Ishikawa (cell line): Measurements from ENCODE around the gene CRAMP1.

Experiments used
- CEBPB ChIP-seq: IDR thresholded peaks from 2 replicates; pipeline ENCODE4 v1.6.1; 2012
- CREB1 ChIP-seq: IDR thresholded peaks from 2 replicates; pipeline ENCODE4 v1.6.1; 2012; ENCODE audit warnings: low read depth
- EGR1 ChIP-seq: IDR thresholded peaks from 2 replicates; pipeline ENCODE4 v1.6.1; 2012
- EP300 ChIP-seq: IDR thresholded peaks from 2 replicates; pipeline ENCODE4 v1.6.1; 2012; ENCODE audit warnings: borderline replicate concordance
- FOXM1 ChIP-seq: IDR thresholded peaks from 2 replicates; pipeline ENCODE4 v1.6.1; 2012; ENCODE audit warnings: low read depth, borderline replicate concordance
- NFIC ChIP-seq: IDR thresholded peaks from 2 replicates; pipeline ENCODE4 v1.6.1; 2012
- RAD21 ChIP-seq: IDR thresholded peaks from 2 replicates; pipeline ENCODE4 v1.6.1; 2012; ENCODE audit warnings: low read depth
- TAF1 ChIP-seq: IDR thresholded peaks from 2 replicates; pipeline ENCODE4 v1.6.1; 2012; ENCODE audit warnings: low read depth, mild to moderate bottlenecking
- TCF12 ChIP-seq: IDR thresholded peaks from 2 replicates; pipeline ENCODE4 v1.6.1; 2012; ENCODE audit warnings: low read depth
- TEAD4 ChIP-seq: IDR thresholded peaks from 2 replicates; pipeline ENCODE4 v1.6.1; 2012
- YY1 ChIP-seq: IDR thresholded peaks from 2 replicates; pipeline ENCODE4 v1.6.1; 2012; ENCODE audit warnings: low read depth
- ZBTB7A ChIP-seq: IDR thresholded peaks from 2 replicates; pipeline ENCODE4 v1.6.1; 2012; ENCODE audit warnings: low read depth
- TF ChIP-seq, protein P1 (sequence below): IDR thresholded peaks from 2 replicates; pipeline ENCODE4 v1.6.1; 2012; ENCODE audit warnings: low read depth, mild to moderate bottlenecking
- TF ChIP-seq, protein P2 (sequence below): IDR thresholded peaks from 2 replicates; pipeline ENCODE4 v1.6.1; 2012
- TF ChIP-seq, protein P3 (sequence below): IDR thresholded peaks from 2 replicates; pipeline ENCODE4 v1.6.1; 2012

The CRAMP1 gene

DNA sequence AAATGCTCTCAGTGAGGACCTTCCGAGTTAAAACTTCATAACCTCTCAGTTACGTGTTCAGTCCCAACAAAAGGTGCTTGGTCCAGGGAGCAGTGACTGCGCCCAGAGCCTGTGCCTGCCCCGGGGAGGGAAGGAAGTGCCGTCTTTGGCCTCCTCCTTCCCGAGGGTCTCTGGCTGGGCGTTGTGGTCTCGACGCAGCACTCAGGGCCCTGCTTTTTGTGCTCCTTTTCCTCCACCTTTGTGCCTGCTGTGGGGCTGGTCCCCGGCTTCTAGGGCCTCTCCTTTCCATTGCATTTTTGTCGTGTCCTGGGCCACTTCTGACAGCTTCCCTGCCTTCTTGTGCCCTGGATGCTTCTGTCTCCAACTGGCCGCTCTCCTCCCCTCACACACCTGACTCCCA, 29.1 kb downstream of the CRAMP1 start:
- TF ChIP-seq, protein P1, sequence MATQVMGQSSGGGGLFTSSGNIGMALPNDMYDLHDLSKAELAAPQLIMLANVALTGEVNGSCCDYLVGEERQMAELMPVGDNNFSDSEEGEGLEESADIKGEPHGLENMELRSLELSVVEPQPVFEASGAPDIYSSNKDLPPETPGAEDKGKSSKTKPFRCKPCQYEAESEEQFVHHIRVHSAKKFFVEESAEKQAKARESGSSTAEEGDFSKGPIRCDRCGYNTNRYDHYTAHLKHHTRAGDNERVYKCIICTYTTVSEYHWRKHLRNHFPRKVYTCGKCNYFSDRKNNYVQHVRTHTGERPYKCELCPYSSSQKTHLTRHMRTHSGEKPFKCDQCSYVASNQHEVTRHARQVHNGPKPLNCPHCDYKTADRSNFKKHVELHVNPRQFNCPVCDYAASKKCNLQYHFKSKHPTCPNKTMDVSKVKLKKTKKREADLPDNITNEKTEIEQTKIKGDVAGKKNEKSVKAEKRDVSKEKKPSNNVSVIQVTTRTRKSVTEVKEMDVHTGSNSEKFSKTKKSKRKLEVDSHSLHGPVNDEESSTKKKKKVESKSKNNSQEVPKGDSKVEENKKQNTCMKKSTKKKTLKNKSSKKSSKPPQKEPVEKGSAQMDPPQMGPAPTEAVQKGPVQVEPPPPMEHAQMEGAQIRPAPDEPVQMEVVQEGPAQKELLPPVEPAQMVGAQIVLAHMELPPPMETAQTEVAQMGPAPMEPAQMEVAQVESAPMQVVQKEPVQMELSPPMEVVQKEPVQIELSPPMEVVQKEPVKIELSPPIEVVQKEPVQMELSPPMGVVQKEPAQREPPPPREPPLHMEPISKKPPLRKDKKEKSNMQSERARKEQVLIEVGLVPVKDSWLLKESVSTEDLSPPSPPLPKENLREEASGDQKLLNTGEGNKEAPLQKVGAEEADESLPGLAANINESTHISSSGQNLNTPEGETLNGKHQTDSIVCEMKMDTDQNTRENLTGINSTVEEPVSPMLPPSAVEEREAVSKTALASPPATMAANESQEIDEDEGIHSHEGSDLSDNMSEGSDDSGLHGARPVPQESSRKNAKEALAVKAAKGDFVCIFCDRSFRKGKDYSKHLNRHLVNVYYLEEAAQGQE = no peak
- no peak for TF ChIP-seq TAF1
- TF ChIP-seq, protein P2, sequence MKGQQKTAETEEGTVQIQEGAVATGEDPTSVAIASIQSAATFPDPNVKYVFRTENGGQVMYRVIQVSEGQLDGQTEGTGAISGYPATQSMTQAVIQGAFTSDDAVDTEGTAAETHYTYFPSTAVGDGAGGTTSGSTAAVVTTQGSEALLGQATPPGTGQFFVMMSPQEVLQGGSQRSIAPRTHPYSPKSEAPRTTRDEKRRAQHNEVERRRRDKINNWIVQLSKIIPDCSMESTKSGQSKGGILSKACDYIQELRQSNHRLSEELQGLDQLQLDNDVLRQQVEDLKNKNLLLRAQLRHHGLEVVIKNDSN = no peak
- no peak for TF ChIP-seq RAD21
- no peak for TF ChIP-seq CREB1
- TF ChIP-seq TEAD4 = no peak
- TF ChIP-seq YY1 = no peak
- TF ChIP-seq FOXM1 = no peak
- TF ChIP-seq ZBTB7A = no peak

DNA sequence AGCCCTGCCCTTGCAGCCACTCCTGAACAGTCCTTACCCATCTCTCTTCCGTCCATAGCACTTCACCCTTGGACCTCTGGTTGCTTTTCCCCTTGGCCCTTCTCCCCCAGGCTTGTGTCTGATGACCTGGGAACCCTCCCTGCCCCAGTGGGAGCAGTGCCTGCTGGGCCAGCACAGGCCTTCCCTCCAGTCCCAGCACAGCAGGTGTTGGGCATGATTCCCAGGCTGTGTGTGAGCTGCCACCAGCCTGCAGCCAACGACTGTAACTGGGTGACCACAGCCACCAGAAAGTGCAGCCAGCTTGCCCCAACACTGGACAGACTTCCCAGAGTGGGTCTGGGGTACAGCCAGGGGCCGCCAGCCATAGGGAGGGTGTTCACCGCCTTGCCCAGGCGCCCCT, 30.0 kb downstream of the CRAMP1 start:
- TF ChIP-seq, protein P1 = no peak
- TF ChIP-seq YY1 = no peak
- TF ChIP-seq TEAD4 = no peak
- TF ChIP-seq, protein P2 = no peak
- no peak for TF ChIP-seq CEBPB
- TF ChIP-seq NFIC = no peak
- TF ChIP-seq RAD21 = no peak
- no peak for TF ChIP-seq CREB1
- TF ChIP-seq TAF1 = no peak
- TF ChIP-seq ZBTB7A = no peak
- no peak for TF ChIP-seq TCF12
- TF ChIP-seq EGR1 = no peak
- TF ChIP-seq, protein P3, sequence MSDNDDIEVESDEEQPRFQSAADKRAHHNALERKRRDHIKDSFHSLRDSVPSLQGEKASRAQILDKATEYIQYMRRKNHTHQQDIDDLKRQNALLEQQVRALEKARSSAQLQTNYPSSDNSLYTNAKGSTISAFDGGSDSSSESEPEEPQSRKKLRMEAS = no peak
- no peak for TF ChIP-seq FOXM1
- no peak for TF ChIP-seq EP300

DNA sequence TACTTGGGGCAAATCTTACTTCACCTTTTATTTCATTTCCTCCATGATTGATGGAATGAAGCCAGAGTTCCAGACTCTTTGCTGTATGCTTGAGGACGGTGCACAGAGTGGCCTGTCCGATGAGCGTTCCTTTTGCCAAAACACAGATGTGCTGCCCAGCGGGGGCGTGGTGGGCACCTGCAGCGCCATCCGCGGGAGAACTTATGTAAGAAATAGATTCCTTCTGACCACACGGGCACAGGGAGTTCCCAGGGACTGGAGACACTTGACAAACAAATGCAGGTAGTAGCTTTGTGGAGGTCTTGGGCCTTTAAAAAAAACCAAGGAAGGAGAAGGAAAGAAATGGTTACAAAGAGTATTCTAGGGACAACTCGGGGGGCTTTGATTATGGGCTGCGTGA, 30.6 kb downstream of the CRAMP1 start:
- TF ChIP-seq CEBPB (no peak), CREB1 (no peak), FOXM1 (no peak), NFIC (no peak), TCF12 (no peak), TEAD4 (no peak), EP300 (no peak), EGR1 (no peak), YY1 (no peak), TAF1 (no peak), RAD21 (no peak)
- TF ChIP-seq, protein P1 = no peak
- TF ChIP-seq, protein P2 = no peak
- TF ChIP-seq, protein P3 = no peak

DNA sequence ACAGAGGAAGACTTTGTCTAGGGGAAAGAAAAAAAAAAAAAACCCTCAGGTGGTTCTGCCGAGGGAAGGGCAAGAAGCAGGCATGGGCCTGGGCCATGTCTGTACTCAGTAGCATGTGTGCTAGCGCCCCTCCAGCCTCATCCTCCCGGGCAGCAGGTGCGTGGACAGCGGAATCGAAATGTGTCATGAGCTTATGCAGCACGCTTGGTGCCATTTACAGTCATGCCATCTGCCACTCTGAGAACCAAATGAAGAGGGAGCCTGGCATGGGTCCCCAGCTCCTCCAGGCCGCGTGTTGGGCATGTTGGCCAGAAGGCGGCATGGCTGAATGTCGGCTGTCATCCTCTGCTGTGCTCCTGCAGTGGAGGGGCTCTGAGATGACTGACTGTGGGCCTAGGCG, 31.4 kb downstream of the CRAMP1 start:
- TF ChIP-seq TAF1 = no peak
